IPS DF 6.9 (cell line): ENCODE measurements around the gene VPS35L.
A peak's percentile ranks its signal among the peaks of the same experiment; 100 is the strongest.

Experiments used
- DNase-seq: peaks from one replicate; pipeline ENCODE4 v3.0.0-alpha.2; 2013; ENCODE audit warnings: low read depth, low spot score
- H3K27ac ChIP-seq: one replicate; pipeline ENCODE4 v1.5.1; 2013; ENCODE audit warnings: low read length, control low read depth
- H3K27me3 ChIP-seq: 2 replicates; pipeline ENCODE4 v1.6.1; 2013; ENCODE audit warnings: mild to moderate bottlenecking, low read length; ENCODE audit not compliant: control insufficient read depth, insufficient read depth
- H3K36me3 ChIP-seq: 2 replicates; pipeline ENCODE4 v1.6.1; 2013; ENCODE audit warnings: low read length; ENCODE audit not compliant: control insufficient read depth, insufficient read depth
- H3K4me1 ChIP-seq: 2 replicates; pipeline ENCODE4 v1.6.1; 2013; ENCODE audit warnings: low read length; ENCODE audit not compliant: control insufficient read depth, insufficient read depth
- H3K4me3 ChIP-seq: 2 replicates; pipeline ENCODE4 v1.5.1; 2013; ENCODE audit warnings: mild to moderate bottlenecking, low read length
- H3K9me3 ChIP-seq: 2 replicates; pipeline ENCODE4 v1.6.1; 2013; ENCODE audit warnings: low read length, inconsistent platforms; ENCODE audit not compliant: control insufficient read depth, insufficient read depth
- WGBS: extraction: QIAGEN DNeasy Blood & Tissue Kit; methylation state at CpG from one replicate; pipeline ENCODE4 v1.1.7; 2013; ENCODE audit warnings: mixed read lengths, missing lambda C conversion rate; ENCODE audit not compliant: insufficient read length, insufficient coverage; 5-methylcytosine and 5-hydroxymethylcytosine counted together

Gene VPS35L, protein sequence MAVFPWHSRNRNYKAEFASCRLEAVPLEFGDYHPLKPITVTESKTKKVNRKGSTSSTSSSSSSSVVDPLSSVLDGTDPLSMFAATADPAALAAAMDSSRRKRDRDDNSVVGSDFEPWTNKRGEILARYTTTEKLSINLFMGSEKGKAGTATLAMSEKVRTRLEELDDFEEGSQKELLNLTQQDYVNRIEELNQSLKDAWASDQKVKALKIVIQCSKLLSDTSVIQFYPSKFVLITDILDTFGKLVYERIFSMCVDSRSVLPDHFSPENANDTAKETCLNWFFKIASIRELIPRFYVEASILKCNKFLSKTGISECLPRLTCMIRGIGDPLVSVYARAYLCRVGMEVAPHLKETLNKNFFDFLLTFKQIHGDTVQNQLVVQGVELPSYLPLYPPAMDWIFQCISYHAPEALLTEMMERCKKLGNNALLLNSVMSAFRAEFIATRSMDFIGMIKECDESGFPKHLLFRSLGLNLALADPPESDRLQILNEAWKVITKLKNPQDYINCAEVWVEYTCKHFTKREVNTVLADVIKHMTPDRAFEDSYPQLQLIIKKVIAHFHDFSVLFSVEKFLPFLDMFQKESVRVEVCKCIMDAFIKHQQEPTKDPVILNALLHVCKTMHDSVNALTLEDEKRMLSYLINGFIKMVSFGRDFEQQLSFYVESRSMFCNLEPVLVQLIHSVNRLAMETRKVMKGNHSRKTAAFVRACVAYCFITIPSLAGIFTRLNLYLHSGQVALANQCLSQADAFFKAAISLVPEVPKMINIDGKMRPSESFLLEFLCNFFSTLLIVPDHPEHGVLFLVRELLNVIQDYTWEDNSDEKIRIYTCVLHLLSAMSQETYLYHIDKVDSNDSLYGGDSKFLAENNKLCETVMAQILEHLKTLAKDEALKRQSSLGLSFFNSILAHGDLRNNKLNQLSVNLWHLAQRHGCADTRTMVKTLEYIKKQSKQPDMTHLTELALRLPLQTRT

GRCh38 chr16:19555186-19555937, at the start of gene VPS35L:
Gene VPS35L (plus strand): TSS chr16:19555703. CDS start chr16:19555730, 27 bp downstream.
- H3K27me3 ChIP-seq: no peaks in the 10 kb centered on the region
- H3K4me1 ChIP-seq: no peaks in the 10 kb centered on the region; the same call in 1 of the 2 replicates
- H3K4me3 ChIP-seq: peak within 1 kb of the TSS; percentile 94
- no peaks in the 10 kb centered on the region for H3K9me3 ChIP-seq
- WGBS: no CpG with 5 or more reads among the region's 53 CpGs
- no peaks in the 10 kb centered on the region for H3K36me3 ChIP-seq
- H3K27ac ChIP-seq: no peak within 1 kb of the TSS
- peak; percentile 96 for DNase-seq

DNA sequence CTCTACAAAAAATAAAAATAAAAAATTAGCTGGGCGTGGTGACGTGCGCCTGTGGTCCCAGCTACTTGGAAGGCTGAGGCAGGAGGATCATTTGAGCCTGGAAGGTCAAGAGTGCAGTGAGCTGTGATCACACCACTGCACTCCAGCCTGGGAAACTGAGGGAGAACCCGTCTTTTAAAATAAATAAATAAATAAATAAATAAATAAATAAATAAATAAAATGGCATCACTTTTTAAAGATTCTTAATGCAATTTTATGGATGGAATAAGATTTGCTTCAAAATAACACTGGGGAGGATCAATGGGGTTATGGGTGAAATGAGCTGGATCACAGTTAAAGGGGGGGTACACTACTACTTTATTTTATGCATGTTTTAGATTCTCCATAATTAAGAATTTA, 48.5 kb upstream of the VPS35L start:
- no peak overlapping the region for H3K27ac ChIP-seq
- H3K9me3 ChIP-seq: no peaks in the 10 kb centered on the region
- no peak for DNase-seq
- no CpG with 5 or more reads among the region's 4 CpGs for WGBS
- H3K27me3 ChIP-seq: no peaks in the 10 kb centered on the region
- no peaks in the 10 kb centered on the region for H3K4me1 ChIP-seq
- no peak overlapping the region for H3K4me3 ChIP-seq
- peaks cover 17% of the 10 kb centered on the region; the same call in 1 of the 2 replicates for H3K36me3 ChIP-seq

GRCh38 chr16:19507867-19508266, 47.6 kb upstream of the VPS35L start:
- Histone ChIP-seq H3K4me1 (no peaks in the 10 kb centered on the region), H3K4me3 (no peak overlapping the region), H3K36me3 (peaks cover 14% of the 10 kb centered on the region; the same call in 1 of the 2 replicates), H3K27me3 (no peaks in the 10 kb centered on the region), H3K9me3 (no peaks in the 10 kb centered on the region), H3K27ac (no peak overlapping the region)
- no CpG with 5 or more reads among the region's 2 CpGs for WGBS
- no peak for DNase-seq

GRCh38 chr16:19512297-19512696, 43.2 kb upstream of the VPS35L start:
- Histone ChIP-seq H3K4me3 (no peak overlapping the region), H3K27ac (no peak overlapping the region), H3K9me3 (no peaks in the 10 kb centered on the region), H3K36me3 (peaks cover 8% of the 10 kb centered on the region; the same call in 1 of the 2 replicates), H3K4me1 (no peaks in the 10 kb centered on the region), H3K27me3 (no peaks in the 10 kb centered on the region)
- no peak for DNase-seq

DNA sequence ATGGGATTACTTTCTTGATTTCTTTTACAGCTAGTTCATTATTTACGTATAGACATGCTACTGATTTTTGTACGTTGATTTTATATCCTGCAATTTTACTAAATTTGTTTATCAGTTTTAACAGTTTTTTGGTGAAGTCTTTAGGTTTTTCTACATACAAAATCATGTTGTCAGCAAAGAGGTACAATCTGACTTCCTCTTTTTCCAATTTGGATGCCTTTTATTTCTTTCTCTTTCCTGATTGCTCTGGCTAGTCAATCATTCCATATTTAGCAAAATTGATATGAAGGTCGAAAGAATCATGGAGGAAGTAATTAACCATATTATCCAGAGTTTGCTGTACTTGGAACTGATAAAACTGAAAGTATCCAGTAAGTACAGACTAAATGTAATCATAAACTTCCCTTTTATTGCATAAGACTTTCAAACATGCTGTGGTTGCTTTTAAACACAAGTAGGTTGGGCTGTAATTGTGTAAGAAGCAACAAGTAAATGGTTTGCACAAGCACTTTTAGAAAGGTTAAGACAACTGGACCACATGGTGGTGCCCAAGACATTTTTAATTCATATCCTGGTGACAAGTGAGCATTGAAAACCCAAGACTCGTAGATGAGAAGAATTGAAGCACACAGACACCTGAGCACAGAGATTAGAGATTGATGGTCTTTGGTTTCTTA, 42.0 kb upstream of the VPS35L start:
- DNase-seq: no peak
- no peaks in the 10 kb centered on the region for H3K27me3 ChIP-seq
- WGBS: no CpG with 5 or more reads among the region's 4 CpGs
- peaks cover 8% of the 10 kb centered on the region; the same call in 1 of the 2 replicates for H3K36me3 ChIP-seq
- no peak overlapping the region for H3K4me3 ChIP-seq
- H3K9me3 ChIP-seq: no peaks in the 10 kb centered on the region
- H3K27ac ChIP-seq: no peak overlapping the region
- no peaks in the 10 kb centered on the region for H3K4me1 ChIP-seq

DNA sequence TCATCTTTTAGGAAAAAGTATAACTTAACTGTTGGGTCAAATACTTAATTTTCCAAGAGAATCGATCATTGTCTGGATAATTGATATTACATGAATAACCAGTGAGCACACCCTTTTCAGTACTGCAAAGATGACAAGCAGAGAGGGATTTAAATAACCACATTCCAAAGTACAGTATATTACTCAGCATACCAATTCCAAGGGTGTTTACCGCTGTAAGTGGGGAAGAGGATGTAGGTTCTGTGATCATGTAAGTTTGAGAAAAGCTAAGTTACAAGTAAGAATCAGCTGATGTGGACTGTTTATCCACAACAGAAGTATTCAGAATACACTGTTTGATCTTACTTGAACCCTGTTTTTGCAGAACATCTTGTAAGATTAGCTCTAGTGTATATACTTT, 39.7 kb upstream of the VPS35L start:
- no peaks in the 10 kb centered on the region for H3K9me3 ChIP-seq
- H3K4me3 ChIP-seq: no peak overlapping the region
- H3K36me3 ChIP-seq: peaks cover 8% of the 10 kb centered on the region; the same call in 1 of the 2 replicates
- H3K27ac ChIP-seq: no peak overlapping the region
- no CpG with 5 or more reads among the region's 2 CpGs for WGBS
- DNase-seq: no peak
- no peaks in the 10 kb centered on the region for H3K4me1 ChIP-seq
- H3K27me3 ChIP-seq: no peaks in the 10 kb centered on the region

- H3K4me3 ChIP-seq: no peak overlapping the region
- DNase-seq: no peak
- H3K9me3 ChIP-seq: no peaks in the 10 kb centered on the region
- no peaks in the 10 kb centered on the region for H3K27me3 ChIP-seq
- H3K27ac ChIP-seq: no peak overlapping the region
- WGBS: no CpG with 5 or more reads among the region's 8 CpGs
- H3K4me1 ChIP-seq: peaks cover 3% of the 10 kb centered on the region; the same call in 1 of the 2 replicates
- H3K36me3 ChIP-seq: peaks cover 8% of the 10 kb centered on the region; the same call in 1 of the 2 replicates
Observed at GRCh38 chr16:19517424-19518089, 37.9 kb upstream of the VPS35L start.

DNA sequence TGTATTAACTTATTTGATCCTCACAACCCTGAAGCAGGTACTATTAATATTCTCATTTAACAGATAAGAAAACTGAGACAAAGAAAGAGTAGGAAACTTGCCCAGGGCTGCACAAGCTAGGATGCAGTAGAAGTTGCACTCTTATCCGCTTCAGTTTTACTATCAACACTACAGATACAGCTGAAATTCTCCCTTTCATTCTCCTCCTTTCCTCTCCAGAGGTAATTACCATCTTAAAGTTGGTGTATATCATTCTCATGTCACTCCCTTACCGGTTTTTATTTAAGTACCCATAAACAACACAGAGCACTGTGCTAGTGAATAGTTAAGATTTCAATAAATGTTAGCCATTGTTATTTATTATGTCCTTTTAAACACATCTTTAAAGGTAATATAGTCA, 37.1 kb upstream of the VPS35L start:
- Histone ChIP-seq H3K4me3 (no peak overlapping the region), H3K9me3 (no peaks in the 10 kb centered on the region), H3K36me3 (peaks cover 8% of the 10 kb centered on the region; the same call in 1 of the 2 replicates), H3K27ac (no peak overlapping the region), H3K4me1 (peaks cover 4% of the 10 kb centered on the region; the same call in 1 of the 2 replicates), H3K27me3 (no peaks in the 10 kb centered on the region)
- no peak for DNase-seq
- no CpG with 5 or more reads among the region's 2 CpGs for WGBS

DNA sequence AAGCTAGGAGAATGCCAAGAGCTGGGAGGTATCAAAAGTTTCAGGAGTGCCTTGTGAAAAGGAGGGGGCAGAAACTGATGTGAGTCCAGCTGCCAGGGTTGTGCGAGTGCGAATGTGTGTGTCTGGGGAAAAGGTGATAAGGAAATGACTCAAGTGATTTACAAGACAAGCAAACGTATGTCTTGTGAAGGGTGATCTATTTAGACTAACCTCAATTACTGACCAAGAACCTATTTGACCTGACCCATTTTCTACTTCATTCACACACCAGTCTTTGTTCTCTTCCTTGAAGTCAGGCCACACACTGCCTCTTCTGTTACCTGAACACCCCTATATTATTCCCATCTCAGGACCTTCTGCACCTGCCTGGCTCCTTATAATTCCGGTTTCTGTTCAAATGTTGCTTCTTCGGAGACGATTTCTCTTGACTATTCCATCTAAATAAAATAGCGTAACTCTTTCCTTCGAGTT, 34.6 kb upstream of the VPS35L start:
- Histone ChIP-seq H3K4me1 (peaks cover 4% of the 10 kb centered on the region; the same call in 1 of the 2 replicates), H3K27me3 (no peaks in the 10 kb centered on the region), H3K4me3 (peak overlapping the region; percentile 77; the same call in 1 of the 2 replicates), H3K27ac (no peak overlapping the region), H3K36me3 (peaks cover 6% of the 10 kb centered on the region; the same call in 1 of the 2 replicates), H3K9me3 (no peaks in the 10 kb centered on the region)
- no CpG with 5 or more reads among the region's 8 CpGs for WGBS
- DNase-seq: no peak
